A204.1 (cell line): ENCODE data around the gene LDLRAD4.

Experiments
- FAIRE-seq: peaks from 2 replicates; lab custom pipeline; 2012; peaks lifted over from hg19 to GRCh38; lab: Jason Lieb, UNC

LDLRAD4 gene

DNA sequence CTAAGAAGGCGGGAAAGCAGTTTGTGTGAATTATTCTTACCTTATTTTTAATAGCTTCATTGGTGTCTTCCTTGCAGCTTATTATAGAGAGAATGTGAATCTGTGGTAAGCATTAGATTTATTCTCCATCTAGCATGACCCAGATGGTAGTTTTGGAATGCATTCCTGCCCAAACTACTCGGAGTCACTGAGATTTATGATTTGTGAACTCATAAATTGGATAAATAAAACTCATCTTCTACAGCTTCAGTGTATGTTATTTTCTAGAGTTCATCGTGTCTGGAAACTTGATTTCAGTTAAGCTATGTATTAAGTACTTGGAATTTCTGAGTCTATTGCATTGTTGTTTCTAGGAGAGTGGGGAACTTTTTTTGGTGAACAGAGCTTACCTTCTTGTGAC lies 337.3 kb downstream of the LDLRAD4 start:
- no peak for FAIRE-seq

DNA sequence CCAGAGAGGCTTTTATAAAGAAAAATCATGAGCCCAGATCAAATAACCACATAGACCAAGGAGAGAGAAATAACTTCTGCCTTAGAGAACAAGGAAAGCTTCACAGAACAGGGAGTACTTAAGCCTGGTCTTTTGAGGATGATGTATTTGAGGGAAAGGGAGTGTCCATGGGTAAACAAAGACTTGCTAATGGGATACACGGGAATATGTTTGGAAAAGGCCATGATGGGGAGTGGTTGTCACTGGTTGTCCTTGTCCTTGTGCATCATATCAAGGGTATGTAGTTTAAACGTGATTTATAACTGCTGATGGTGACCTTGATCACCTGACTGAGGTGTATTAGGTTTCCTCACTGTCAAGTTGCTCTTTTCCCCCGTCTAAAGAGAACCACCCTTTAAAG lies 337.9 kb downstream of the LDLRAD4 start:
- no peak for FAIRE-seq

DNA sequence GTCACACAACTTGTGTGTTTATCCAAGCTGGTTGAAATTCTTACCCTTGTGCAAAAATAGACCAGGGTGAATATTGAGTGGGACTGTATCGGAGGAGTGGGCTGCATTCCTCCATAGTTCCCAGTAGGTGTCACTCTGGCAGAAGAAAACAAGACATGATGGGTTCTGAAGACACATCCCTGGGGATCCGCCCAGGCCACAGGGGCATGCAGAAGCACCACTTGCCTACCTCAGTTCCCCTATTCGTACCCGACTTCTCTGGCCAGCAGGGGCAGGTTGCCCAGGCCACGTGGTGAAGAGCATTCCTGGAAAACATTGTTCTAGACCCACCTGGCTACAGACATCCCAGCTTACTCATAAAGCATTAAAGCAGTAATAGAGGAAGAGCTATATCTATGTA lies 339.6 kb downstream of the LDLRAD4 start:
- FAIRE-seq: no peak

DNA sequence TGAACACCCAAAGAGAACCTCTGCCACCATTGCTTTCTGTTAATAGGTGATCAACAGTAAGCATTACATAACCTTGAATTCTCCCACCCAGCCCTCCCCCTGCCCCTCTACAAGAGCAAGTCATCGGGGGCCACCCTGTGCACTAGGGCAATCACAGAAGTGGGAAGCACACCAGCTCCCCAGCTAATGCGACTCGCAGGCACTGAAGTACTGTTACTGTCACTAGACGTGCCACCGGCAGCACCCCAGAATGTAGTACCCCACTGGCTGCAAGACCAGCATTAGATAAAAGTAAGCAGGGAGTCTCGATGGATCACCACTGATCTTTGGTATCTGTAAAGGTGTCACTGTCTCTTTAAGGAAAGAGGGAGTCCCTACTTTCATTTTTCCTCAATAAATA lies 340.2 kb downstream of the LDLRAD4 start:
- no peak for FAIRE-seq

DNA sequence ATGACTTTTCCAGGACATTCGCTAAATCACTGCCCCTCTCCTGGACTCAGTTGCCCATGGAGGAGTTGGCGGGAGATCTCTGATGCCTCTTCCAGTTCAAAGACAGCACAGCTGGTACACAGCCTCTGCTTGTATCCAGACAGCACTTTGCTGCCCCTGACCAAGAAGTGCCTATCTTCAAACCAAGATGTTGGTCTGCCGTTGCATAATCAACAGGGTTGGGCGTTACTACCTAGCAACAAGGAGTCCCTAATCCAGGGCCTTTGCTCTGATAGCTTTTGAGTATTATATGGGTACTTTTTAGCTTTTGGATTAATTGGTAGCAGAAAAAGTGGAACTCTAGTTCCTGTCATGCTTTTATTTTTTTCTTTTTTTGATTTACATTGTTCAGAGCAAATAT lies 341.2 kb downstream of the LDLRAD4 start:
- FAIRE-seq: no peak

DNA sequence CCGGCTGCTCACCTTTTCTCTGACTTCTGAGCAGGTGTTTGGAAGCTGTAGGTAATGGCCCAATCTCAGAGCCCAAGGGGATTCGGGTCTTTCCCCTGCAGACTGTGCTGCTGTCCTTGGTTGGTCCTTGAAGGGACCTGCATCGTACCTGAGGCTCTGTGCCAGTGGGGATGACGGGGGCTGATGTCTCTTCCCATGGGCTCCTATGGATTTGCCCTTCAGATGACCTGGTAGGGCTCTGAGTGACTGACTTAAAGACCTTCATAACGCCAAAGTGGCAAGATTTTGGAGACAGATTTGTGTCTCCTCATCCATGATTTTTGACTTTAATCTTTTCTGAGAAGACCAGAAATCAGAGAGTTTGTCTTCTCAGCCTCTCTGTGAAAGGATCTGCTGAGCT lies 341.7 kb downstream of the LDLRAD4 start:
- FAIRE-seq: no peak

DNA sequence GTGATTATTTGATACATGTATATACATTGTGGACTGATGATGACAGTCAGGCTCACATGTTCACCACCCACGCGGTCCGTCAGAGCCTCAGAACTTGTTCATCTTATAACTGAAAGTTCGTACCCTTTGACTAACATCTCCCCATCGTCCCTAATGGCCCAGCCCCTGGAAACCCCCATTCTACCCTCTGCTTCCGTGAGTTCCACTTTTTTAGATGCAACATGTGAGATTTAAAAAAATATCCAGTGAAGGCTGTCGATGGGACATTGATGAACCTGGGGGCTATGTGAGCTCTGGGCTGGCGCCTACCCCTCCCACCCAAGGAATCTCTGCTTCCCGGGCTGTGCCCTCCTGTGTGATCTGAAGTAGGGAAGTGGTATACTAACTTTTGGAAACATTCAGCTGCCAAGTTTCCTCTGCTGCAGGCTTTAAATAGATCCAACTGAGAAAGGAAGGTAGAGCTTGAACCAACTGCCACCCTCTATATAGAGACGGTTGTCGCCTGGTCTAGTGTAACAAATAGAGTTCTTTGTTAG lies 344.0 kb downstream of the LDLRAD4 start:
- FAIRE-seq: no peak

DNA sequence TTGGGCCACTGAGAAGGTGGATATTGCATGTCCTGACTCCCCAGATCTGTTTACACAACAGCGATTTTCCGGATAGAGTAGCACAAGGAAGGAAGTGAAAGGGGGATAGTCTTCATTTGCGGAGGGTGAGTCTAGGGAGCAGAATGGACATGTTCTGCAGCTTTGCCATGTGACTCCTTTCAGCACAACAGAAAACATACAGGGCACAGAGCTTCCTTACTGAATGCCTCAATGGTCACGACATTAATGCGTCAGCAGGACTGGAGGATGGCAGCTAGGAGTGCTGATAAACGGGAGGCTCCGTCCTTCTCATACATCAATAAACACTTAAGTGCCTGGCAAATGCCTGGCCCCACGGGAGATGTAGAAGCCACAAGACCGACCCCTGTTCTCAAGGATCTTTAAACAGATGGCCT lies 344.8 kb downstream of the LDLRAD4 start:
- no peak for FAIRE-seq

DNA sequence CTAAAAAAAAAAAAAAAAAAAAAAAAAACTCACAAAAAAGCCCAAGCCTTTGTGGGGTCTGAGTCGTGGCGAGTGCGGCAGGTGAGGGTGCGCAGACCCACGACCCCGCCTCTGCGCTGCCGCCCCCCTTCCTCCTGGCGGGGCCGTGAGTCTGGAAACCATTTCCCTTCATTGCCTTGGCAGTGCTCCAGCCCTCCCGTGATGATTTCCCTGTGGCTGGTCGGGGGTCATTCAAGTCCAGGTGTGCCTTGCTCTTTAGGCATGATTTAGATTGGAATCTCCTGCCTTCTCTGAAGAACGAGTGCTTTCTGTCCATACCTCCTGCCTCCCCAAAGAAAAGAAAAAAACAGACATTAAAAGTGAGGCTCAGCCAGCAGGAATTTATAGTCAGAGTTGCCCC lies 346.0 kb downstream of the LDLRAD4 start:
- no peak for FAIRE-seq

DNA sequence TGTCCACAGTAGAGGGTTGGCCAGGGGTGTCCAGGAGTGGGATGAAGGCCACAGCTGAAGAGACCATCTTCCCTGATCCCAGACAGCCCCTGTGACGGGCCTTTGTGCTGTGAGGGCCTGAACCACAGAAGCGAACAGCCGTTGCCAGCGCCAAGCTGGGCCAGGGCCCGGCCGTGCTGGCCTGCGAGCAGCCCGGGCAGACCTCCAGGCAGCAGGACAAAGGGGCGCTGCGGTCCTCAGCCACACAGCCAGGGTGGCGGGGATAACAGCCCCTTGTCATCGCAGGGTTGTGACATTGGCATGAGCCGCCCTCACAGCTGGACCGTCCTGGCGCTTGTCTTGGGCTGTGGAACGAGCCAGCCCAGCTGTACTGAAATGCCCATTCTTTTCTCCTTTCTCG lies 346.7 kb downstream of the LDLRAD4 start:
- FAIRE-seq: no peak

DNA sequence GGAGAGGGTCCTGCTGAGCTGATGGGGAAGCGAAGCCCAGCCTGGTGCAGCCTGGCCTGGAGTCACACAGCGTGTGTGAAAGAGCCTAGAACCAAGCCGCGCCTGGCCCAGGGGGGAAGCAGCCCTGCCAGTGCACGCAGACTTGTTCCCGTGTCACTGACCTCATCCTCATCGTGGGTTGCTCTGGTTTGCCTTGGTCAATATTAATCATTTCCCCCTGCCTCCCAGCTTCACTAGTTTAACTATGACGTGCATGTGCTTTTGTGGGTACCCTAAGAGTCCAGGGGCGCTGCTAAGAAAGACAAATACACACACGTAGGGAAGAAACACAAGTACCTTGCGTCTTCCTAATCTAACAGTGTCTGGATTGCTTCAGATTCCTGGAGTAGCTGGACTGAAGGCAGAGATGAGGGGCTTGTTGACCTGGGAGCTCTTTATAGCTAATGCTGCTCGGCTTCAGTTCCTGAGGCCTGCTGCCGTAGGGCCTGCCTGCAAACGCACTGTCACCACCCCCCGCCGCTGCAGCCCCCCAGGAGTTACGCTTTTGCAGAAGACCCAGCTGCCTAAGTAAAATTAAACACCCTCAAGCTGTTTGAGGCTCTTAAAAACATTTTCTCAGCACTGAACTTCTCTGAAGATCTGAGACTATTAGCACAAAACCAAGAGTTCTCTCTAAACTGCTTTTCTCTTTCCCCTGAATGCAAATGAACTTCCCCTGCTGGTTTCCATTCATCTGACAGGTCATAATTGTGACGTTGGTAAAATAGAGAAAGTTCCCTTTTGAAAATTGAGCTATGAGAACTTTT lies 348.6 kb downstream of the LDLRAD4 start:
- no peak for FAIRE-seq

DNA sequence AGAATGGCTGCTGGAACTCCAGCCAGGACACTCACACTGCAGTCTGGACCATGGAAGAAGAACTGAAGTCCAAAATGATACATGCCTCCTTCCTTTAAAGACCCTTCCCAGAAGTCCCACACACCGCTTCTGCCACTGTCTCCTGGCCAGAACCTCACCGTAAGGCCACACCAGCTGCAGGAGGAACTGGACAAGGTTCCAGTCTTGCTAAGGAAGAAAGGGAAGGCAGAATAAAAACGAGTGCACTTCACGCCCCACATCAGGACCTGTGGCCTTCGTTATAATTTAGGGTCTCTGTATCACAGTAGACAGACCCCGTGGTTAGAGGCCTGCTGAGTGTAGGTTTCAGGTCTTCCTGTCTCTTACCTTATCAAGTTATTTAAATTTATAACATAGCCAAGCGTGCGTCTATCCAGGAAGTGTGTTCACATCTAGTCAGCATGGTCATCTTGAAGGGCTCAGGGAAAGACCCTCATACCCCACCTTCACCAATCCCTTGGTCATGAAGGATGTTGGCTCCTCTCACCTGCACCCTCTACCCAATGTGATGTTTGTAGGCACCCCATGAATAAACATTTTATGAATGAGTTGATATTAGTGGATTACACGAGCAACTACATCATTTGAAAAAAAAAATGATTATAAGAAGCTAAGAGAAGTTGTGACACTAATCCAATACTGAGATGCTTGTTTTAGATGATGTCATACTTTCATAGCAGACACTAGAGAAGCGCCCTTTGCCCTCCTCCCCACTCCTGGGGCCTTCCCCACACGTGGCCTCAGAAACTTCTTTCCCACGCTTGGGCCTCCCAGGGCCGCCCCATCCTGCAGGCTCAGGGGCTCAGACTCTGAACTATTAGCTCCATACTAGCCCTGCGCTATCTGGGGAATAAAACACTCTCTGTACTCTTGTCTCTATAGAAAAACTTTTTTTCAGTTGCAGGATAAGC lies 350.2 kb downstream of the LDLRAD4 start:
- FAIRE-seq: no peak

DNA sequence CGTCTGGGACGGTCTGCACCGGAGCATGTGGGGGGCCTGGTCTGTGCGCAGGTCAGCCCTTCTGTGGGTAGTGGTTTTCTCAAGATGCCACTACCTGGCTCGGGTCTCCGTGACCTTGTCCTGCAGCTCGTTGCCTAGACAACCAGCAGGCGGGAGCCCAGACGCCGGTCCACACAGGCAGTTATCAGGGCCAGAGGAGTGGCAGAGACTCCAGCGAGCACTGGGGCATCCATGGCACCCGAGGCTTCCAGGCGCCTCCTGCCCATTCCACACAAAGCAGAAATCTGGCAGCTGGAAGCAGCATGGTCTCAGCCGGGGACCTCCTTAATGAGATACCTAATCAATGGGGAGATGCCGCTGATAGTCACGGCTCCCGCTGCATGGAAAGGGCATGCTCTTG lies 351.7 kb downstream of the LDLRAD4 start:
- no peak for FAIRE-seq

DNA sequence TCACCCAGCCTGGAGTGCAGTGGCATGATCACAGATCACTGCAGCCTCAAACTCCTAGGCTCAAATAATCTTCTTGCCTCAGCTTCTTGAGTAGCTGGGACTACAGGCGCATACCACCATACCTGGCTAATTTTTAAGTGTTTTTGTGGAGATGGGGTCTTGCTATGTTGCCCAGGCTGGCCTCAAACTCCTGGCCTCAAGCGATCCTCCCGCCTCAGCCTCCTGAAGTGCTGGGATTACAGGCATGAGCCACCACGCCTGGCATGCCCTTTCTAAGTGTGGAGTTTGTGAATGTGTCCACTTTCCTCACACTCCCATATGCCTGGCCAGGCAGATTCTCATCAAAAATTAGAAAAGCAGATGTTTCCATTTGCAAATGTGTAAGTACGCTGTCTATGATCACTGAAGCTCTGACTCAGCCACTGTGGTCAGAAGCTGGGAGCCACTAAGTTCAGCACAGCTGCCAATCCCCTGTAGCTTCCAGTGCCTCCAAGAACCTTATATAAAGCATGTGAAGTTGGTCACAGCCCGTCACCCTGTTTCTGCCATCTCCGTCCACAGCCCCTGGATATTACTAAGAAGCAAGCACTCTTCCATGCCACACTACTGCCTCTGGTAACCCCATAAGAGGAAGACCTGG lies 352.4 kb downstream of the LDLRAD4 start:
- FAIRE-seq: no peak

DNA sequence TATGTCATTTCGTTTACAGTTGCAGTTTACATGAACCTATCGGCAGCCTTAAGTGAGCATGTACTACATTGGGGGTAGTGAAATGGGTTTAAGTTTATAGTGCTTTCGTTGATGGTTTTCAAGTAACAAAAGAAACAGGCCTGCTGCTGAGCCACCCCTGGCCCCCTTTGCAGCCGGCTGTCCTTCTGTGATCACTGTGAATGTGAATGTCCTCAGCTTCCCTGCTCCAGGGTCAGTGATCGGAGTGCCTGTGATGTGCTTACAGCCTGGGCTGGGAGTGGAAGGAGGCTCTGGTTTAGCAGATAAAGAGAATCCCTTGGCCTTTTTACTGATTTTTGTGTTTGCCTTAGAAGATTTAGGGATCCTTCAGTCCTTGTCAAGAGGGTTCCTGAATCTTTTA lies 353.6 kb downstream of the LDLRAD4 start:
- FAIRE-seq: no peak

DNA sequence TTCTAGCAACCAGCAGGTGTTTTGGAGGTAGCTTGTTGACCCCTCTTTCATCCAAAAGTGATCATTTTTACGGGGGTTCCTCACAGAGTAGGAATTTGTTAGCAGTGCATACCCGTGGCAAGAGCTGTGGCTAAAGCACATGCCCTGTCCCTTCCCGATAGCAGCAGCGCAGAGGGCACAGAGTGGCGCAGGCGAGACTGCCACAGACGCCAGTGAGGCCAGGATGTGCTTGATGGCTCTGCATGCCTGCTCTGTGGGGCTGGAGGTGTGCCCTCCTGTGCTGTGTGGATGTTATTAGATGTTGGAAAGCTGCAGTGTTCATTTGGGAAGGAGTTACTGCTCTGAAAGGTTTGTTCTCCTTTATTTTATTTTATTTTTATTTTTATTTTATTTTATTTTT lies 354.2 kb downstream of the LDLRAD4 start:
- no peak for FAIRE-seq

DNA sequence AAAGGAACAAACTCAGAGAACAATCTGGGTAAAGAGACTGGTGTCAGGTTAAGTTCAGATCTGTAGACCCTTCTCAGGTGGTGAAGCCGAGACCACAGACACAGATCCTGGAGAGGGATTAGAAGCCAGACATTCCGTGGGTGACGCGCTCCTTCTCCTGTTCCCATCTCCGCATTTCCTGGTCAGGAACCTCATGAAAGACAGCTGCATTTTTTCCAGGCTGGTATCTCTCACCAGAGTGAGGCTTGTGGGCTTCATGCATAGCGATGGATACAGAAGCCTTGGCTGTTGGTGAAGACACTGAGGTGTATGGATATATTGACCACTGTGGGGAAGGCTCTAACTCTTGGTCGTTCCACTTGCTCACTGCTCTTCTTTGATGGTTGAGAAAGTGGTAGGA lies 355.2 kb downstream of the LDLRAD4 start:
- FAIRE-seq: no peak

DNA sequence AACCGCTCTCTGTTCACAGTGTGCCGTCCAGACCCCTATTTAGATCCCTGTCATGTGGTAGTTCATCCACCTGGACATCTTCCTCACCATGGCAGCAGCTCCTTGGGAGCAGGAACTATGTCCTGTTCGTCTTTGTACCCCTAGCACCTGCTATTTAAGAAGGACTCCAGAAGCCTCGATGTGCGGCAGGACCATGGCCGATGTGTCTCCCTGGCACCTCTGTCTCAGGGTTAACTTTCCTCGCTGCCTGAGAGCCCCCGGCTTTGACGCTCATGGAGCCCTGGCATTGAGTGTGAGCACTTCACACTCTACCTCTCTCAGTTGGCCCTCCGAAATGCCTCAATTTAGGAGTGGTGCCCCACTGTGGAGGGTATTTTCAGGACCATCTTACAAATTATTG lies 355.8 kb downstream of the LDLRAD4 start:
- no peak for FAIRE-seq

DNA sequence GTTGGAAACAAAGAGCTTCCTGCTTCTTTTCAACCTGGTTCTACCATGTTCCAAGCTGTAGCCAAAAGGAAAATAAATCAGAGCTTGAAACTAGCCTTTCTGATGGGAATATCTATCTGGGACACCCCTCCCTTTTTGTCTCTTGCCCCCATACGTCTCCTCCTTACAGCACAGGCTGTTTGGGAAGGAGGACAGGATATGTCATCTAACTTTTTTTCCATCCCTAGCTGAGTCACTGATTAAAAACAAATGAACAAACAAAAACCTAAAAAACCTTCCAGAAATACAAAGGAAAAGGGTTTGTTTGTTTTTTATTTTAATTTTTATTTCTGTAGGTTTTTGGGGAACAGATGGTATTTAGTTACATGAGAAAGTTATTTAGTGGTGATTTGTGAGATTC lies 356.2 kb downstream of the LDLRAD4 start:
- no peak for FAIRE-seq

DNA sequence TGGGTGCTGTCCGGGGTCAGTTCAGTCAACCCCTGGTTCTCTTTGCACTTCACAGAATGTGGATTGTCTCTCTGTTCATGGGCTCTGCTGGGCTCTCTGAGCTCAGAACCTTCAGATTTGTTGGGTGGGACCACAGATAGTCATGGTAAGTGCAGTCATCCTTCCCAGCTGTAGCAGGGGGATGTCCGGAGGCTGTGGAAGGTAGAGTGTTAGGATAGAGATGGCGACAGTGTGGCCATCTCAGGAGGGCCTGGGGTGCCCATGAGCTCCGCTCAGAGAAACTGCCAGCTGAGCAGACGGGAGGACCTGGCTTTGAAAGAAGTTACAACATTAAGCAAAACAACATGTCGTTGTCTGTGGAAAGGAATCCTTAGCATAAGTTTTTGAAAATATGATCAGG lies 358.0 kb downstream of the LDLRAD4 start:
- FAIRE-seq: no peak

DNA sequence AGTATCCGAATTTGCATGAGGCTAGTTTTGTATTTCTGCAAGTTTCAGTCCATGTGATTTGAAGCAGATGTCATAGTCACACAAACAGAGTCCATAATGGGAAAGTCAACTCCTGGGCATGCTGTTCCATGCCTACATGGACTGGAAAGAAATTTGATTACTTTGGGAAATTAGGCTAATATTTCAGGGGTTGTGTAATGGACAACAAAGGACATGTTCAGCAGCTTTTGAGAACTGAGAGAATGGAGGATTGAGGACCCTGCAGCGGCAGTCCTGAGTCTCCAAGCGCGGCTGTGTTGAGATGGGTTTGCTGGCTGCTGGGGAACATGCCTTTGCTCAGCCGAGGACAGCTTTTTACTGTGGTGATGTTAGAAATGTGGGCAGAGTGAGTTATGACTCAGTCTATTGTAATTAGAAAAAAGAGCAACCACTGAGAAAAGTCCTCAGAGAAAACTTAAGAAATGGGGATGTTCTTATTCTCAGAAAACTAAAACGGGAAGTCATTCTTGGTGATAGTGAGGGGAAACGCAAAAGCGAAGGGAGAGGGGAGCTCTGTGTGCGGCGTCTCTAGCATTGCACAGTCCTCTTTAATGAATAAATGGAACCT lies 358.6 kb downstream of the LDLRAD4 start:
- FAIRE-seq: no peak

DNA sequence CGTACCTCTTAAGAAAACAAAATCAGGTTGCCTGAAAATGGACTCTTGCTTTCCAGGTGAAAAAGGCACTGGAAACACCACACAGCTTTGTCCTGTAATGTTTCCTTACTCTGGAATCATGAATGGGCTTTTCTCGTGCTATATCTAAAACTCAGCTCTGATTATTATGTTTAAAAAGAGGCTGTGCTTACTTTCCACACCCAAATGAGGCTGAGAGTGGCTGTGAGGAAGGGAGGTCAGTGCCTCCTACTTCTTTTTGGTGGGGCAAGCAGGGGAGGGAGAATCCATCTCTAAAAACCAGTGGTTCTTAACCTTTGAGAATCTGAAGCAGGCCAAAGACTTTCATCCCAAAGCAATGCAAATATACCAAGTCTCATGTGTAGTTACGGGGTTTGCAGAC lies 359.2 kb downstream of the LDLRAD4 start:
- FAIRE-seq: no peak
